GM04504 (cell line): ENCODE measurements around the gene SOWAHA.

Experiments used
- DNase-seq: peaks from one replicate; pipeline ENCODE4 v3.0.0-alpha.2; 2012; ENCODE audit warnings: low read depth

SOWAHA gene

DNA sequence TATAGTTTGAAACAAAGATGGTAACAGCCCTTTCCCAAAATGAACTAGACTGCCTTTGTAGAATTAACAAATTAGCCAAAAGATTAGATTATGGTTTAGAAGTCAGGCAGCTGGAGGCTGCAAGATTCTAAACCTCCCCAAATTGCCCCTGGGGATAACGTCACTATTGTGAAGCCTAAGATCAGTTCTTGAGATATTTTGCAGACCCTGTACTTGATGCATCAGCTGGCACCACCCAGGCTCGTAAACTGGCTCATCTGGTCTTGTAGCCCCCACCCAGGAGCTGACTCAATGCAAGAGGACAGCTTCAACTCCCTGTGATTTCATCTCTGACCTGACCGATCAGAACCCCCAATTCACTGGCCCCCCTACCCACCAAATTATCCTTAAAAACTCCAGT, 4.2 kb upstream of the SOWAHA start:
- DNase-seq = no peak

DNA sequence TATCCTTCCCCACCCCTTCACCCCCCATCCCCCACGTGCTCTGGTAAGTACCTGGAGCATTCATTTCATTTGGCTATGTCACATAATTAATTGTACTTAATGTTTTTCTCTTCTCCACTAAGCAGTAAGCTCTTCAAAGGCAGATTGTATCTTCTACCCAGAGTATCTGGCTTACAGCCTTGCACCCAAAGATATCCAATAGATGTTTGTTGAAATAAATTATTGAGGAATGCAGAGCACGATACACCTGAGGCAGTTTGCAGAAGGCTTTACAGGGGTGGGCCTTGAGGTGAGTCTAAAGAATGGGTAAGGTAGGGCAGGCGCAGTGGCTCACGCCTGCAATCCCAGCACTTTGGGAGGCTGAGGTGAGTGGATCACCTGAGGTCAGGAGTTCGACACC, 2.5 kb upstream of the SOWAHA start:
- no peak for DNase-seq

DNA sequence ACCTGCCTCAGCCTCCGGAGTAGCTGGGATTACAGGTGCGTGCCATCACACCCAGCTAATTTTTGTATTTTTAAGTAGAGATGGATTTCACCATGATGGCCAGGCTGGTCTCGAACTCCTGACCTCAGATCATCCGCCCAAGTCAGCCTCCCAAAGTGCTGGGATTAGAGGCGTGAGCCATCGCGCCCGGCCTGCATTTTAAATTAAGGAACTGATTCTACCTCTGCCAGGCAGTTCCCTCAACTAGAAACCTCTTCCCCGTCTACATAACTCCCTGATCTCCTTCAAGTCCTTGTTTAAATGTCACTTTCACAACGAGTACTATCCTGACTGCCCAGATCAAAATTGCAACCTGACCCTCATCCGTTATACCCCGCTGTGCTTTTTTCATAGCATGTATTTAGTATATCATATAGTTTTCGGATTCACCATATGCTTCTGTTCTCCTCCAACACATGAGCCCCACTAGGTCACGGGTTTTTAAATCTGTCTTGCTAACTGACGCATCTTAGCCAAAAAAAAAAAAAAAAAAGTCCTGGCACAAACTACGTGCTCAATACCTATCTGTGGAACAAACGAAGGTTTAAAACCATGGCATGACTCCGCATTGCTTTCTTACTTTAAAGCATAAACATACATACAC, 858 bp upstream of the SOWAHA start:
- DNase-seq = no peak

DNA sequence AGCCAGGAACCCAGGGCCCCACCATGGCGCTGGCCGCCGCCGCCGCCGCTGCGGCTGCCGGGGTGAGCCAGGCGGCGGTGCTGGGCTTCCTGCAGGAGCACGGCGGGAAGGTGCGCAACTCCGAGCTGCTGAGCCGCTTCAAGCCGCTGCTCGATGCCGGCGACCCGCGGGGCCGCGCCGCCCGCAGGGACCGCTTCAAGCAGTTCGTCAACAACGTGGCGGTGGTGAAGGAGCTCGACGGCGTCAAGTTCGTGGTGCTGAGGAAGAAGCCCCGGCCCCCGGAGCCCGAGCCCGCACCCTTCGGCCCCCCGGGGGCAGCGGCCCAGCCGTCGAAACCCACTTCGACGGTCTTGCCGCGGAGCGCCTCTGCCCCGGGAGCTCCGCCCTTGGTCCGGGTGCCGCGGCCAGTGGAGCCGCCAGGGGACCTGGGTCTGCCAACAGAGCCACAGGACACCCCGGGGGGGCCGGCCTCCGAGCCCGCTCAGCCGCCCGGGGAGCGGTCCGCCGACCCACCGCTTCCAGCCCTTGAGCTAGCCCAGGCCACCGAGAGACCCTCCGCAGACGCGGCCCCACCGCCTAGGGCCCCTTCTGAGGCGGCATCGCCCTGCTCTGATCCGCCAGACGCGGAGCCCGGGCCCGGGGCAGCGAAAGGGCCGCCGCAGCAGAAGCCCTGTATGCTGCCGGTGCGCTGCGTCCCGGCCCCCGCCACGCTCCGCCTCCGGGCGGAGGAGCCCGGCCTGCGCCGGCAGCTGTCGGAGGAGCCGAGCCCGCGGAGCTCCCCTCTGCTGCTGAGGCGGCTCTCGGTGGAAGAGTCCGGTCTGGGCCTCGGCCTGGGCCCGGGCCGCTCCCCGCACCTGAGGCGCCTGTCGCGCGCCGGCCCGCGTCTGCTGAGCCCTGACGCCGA, 749 bp downstream of the SOWAHA start:
- no peak for DNase-seq

DNA sequence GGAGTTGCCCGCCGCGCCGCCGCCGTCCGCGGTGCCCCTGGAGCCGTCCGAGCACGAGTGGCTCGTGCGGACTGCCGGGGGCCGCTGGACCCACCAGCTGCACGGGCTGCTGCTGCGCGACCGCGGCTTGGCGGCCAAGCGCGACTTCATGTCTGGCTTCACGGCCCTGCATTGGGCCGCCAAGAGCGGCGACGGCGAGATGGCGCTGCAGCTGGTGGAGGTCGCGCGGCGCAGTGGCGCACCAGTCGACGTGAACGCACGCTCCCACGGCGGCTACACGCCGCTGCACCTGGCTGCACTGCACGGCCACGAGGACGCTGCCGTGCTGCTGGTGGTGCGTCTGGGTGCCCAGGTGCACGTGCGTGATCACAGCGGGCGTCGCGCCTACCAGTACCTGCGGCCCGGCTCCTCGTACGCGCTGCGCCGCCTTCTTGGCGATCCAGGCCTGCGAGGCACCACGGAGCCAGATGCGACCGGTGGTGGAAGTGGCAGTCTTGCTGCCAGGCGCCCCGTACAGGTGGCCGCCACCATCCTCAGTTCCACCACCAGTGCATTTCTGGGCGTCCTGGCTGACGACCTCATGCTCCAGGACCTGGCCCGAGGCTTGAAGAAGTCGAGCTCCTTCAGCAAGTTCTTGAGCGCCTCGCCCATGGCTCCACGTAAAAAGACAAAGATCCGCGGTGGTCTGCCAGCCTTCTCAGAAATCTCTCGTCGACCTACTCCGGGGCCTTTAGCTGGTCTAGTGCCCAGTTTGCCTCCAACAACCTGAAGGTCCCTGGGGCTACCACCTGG, 1.6 kb downstream of the SOWAHA start:
- DNase-seq = no peak

GRCh38 chr5:132815454-132815853, 2.4 kb downstream of the SOWAHA start:
- no peak for DNase-seq

- no peak for DNase-seq
These were observed 3.0 kb downstream of the SOWAHA start for GRCh38 chr5:132816083-132816482.

- no peak for DNase-seq
These were observed 3.5 kb downstream of the SOWAHA start for GRCh38 chr5:132816554-132816953.

GRCh38 chr5:132817011-132817410, 3.9 kb downstream of the SOWAHA start:
- no peak for DNase-seq

GRCh38 chr5:132819468-132819867, 6.4 kb downstream of the SOWAHA start:
- DNase-seq = no peak

DNA sequence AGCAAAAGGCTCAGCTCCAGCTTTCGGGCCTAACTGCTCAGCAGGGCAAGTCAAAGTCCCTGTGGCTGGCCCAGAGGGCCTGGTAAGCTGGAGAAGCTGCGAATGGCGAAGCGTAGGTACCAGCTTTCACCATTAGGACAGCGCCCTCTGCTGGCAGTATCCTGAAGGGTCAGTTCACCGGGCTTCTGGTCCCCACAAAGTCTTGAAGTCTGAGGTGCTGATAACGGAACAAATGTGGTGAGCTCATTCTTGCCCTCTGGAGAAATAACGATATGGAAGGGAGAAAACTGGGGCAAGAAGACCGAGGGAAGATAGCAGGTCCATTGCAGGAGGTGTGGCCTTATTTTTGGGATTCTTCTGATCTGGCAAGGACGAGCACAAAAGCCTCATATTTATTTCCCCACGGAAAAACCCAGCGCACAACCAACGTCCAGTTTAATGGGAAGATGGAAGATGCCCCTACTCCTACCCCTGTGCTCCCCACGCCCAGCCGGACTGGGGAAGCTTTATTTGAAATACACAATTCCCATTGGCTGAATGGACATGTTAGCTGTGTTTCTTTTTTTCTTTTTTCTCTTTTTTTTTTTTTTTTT, 7.2 kb downstream of the SOWAHA start:
- peak; percentile 64 for DNase-seq

DNA sequence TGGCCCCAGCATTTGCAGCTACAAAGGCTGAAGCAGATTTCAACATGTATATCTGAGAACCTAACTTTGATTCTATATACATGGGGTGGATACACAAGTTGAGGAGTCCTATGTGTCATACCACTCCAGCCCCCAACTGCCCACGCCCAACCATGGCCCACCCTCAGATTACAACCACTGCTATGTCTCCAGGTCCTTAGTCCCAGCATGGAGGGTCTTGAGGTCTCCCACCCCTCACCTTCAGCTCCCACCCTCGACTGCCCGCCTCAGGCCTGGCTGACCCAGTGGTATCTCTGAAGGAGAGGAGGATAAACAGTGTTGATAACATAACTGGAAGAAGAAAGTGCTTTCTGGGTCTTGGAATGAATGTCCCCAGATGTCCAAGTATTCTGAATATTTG, 8.2 kb downstream of the SOWAHA start:
- DNase-seq = no peak

- DNase-seq = no peak
These were observed 8.7 kb downstream of the SOWAHA start for GRCh38 chr5:132821791-132822190.

DNA sequence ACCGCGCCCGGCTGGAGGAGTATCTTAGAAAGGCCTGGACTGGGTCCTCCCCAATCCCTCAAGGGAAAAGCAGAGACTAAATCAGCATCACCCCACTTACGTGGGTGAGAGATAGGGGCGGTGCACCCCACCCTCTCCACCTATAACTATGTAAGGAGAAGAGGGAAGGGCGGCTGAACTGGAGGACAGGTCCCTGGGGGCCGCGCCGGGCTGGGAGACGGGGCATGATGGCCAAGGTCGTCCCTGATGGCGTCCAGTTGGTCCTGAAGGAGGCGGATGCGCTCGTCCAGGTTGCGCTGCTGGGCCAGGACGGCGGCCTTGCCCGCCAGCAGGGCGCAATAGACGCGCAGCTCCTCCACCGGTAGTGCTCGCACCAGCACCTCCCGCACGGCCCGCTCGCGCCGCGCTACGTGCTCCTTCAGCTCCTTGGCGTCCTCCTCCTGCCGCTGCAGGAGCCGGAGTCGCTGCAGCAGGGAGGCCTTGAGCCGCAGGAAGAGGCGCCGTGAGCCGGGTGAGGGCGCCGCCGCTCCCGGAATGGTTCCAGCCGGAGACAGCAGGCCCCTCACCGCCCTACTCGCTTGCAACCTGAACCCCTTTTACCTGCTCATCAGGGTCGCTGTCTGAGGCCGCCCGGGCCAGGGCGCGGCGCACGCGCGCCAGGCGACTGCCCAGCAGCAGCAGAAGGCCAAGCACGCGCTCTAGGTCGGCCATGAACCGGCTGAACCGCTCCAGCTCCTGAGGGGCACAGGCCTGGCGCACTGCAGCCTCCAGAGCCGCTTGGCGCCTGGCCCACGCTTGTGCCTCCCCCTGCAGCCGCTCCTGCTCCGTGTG, 9.8 kb downstream of the SOWAHA start:
- no peak for DNase-seq

DNA sequence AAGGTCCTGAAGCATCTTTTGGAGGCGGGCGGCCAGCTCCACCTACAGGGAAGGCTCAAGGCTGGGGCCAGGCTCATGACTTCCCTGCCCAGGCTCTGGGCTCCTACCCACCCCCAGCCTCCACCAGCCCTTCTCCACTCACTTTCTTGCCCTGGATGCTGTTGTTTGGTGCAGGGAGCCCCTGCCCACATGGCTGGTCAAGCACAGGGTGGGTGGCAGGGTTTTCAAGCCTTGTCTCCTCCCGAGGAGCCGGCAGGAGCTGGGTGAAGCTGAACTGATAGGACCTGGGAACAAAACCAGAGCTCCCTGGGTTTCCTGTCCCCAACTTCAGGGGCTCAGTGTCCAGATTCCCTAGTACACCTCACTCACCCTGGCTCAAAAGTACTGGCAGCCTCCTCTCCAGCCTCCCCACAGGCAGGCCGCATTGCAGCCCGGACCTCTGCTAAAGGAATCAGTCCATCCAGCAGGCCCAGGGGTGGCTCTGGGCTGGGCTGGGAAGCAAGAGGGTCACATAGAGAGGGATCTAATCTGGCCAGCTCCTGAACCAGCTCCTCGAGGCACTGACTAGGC, 10.5 kb downstream of the SOWAHA start:
- DNase-seq = no peak

GRCh38 chr5:132824426-132824825, 11.3 kb downstream of the SOWAHA start:
- no peak for DNase-seq

DNA sequence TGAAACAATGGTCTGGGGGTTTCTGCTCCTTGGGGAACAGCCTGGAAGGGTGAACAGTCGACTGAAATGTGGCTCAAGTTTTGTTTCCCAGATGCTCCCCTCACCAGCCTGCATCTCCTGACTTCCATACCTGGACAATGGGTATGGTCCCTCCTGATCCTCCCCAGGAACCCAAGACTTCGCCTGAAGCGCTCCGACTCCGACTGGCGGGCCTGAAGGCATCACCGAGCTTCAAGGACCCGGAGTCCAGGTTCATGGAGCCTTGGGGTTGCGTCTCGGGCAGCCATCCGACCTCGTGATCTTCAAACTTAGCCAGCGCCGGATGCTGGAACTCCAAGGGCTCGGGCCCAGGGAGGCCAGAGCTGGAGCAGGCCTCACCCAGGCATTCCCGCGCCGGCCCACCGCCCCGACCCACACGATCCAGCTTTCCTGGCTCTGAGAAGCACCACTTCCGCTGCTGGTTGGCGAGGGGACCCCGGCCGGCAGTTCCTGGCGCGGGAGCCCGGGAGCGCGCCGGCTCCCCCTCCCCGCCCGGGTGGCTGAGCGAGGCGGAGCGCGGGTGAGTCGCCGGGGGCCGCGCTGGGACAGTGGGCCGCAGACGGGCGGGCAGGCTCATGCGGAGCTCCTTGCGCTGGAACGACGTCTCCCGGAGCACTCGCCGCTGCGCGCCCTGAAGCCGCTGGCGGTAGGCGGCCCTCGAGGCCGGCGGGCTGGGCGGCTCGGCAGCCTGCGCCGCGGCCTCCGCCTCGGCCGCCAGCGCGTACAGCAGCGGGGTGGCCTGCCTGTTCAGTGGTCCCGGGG, 12.1 kb downstream of the SOWAHA start:
- DNase-seq = no peak

DNA sequence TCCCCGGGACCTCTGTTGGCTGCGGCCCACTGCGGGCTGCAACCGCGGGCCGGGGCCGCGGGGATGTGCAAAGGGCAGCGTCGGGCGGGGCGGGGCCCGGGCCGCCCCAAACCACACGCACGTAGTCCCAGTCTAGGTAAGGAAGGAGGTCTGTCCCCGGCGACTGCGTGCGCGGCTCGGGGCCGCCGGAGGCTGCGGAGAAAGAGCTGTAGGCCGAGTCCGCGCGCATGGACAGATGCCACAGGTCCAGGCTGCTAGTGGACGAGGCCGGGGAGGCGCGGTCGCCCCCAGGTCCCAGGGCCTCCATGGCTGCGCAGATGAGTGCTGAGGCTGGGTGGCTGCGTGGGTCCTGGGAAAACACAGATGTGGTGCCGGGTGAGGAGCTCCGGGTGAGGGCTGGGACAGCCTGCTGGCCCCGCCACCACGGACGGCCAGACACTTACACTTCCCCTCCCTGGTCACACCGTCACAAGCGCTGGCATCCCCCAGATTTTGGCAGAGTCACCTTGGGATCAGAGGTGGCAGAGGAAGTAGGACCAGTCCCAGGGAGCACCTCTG, 12.8 kb downstream of the SOWAHA start:
- DNase-seq = no peak

DNA sequence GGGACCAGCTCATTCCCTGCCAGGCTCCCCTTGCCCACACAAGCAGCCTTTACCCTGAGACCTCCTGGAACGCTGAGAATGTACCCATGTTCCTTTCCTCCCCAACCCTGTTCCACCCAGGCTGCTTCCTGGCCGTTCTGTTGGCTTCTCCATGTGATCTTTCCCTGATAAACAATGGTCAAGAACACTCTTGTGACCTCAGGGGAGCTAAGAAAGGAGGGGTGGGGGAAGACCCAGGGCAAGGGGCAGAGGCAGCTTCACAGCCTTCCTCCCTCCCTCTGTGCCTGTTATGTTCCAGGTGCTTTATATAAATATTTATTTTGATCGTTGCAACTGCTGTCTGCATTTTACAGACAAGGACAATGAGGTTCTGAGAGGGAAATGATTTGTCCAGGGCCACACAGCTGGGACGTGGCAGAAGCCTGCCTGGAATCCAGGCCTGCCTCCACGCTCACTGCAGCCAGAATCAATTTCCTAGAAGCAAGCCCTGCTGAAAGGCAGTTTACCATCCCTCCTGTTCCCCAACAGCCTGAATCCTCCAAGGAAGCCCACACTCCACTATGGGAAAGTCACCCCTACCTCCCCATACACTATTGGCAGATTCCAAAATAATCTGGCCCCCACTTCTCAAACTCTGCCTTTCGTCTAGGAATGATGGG, 13.5 kb downstream of the SOWAHA start:
- no peak for DNase-seq
